PFSK-1 (cell line): ENCODE data around the gene SLC6A11.

Experiments used
- FOXP2 ChIP-seq: optimal IDR thresholded peaks from 2 replicates; pipeline ENCODE3; 2011; ENCODE audit warnings: borderline replicate concordance, control low read depth, inconsistent platforms; ENCODE audit not compliant: insufficient read depth; ENCODE audit errors: extremely low read length, extremely low read depth
- POLR2AphosphoS5 ChIP-seq: IDR thresholded peaks from 2 replicates; pipeline ENCODE4 v1.6.1; 2012; ENCODE audit warnings: low read depth, mild to moderate bottlenecking, control low read depth, low read length, moderate library complexity
- REST ChIP-seq, 2 experiments: IDR thresholded peaks; 2 replicates each; pipeline versions ENCODE4 v1.6.1 to v1.8.0; 2011 to 2012; ENCODE audit warnings: low read depth in 2 of 2, low read length in 2 of 2, control low read depth in 1 of 2, inconsistent platforms in 1 of 2, mild to moderate bottlenecking in 1 of 2, moderate library complexity in 1 of 2; ENCODE audit not compliant: insufficient read depth in 1 of 2
- TAF1 ChIP-seq: IDR thresholded peaks from 2 replicates; pipeline ENCODE4 v1.6.1; 2012; ENCODE audit warnings: low read length, control low read depth, borderline replicate concordance; ENCODE audit not compliant: insufficient read depth

DNA sequence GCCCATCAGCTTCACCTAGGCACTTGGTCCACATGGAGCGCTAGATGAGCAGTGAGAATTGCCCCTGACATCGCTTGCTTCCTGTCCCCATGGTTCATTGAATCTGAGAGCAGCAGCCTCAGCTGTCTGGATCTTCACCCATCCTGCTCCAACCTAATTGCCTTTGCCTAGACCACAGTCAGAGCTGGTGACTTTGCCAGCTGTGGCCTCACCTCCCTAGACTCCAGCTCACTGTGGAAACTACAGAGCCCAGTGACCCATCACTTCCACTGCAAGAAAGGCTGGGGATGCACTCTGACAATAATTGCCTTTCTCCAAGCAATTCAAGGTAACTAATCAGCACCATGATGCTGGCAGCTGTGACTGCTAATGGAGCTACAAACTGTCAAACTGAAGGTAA is 145.9 kb downstream of the SLC6A11 start:
- no peak for TF ChIP-seq POLR2AphosphoS5
- TF ChIP-seq REST (IDR thresholded peaks at IDR 0.05; ENCODE audit: insufficient read depth in 1 of 2, low read depth in 2 of 2, low read length in 2 of 2), result no peak
- no peak for TF ChIP-seq FOXP2
- TF ChIP-seq TAF1, result no peak
